Fibroblast of skin of left quadriceps (primary cell): Measurements from ENCODE around the gene SYT10.
"Not testable (repeated sequence)": the region's sequence is repeated elsewhere in the genome, so short reads cannot be mapped to it uniquely, and the experiment has no call there.

Experiments used
- DNase-seq, 2 experiments: peaks; one replicate each; pipeline ENCODE4 v3.0.0-alpha.2; 2013; ENCODE audit warnings: low read depth in 2 of 2

Gene SYT10

DNA sequence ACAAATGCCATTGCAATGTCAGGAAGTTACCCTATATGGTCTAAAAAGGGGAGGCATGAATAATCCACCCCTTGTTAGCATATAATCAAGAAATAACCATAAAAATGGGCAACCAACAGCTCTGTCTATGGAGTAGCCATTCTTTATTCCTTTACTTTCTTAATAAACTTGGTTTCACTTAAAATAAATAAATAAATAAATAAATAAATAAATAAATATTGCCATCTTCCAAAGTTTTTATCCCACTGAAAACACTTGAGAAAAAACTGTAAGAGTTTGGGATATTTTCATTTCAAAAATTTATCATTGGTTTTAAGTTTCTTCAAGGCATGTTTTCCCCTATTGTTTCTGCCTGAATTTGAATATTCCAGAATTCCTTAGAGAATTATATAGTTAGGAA lies 89.8 kb downstream of the SYT10 start:
- no peak for DNase-seq

- DNase-seq: not testable (repeated sequence)
These were observed 107.6 kb downstream of the SYT10 start for GRCh38 chr12:33331961-33332398.

- no peak for DNase-seq
These were observed 108.7 kb downstream of the SYT10 start for GRCh38 chr12:33330940-33331339.
